Tibial nerve (tissue), 4 donors: ENCODE results near the gene SRGAP2C.
"Not testable (repeated sequence)": the region's sequence is repeated elsewhere in the genome, so short reads cannot be mapped to it uniquely, and the experiment has no call there.

ENCODE experiments used
- CTCF ChIP-seq, 5 experiments: fragments of 200-600 bp in 3 of 5; fragments of 450-650 bp in 2 of 5; sonication (generic) in 3 of 5; IDR thresholded peaks; one replicate each; pipeline ENCODE4 v1.5.1; 2016 to 2019; ENCODE audit warnings: antibody characterized with exemption in 5 of 5, mild to moderate bottlenecking in 3 of 5, moderate library complexity in 2 of 5
- EP300 ChIP-seq, 2 donors: sonication (generic); formaldehyde crosslinking; IDR thresholded peaks; one replicate each; pipeline ENCODE4 v1.6.1; 2017; ENCODE audit warnings: antibody characterized with exemption in 2 of 2, mild to moderate bottlenecking in 1 of 2

GRCh38 chr1:121293263-121294204, 108.8 kb downstream of the SRGAP2C start:
- not testable (repeated sequence) for TF ChIP-seq CTCF, EP300 (IDR thresholded peaks at IDR 0.05)
